CD8-positive, alpha-beta memory T cell (primary cell): ENCODE data around the gene GRPEL2. TPM values are rescaled to one million over a fixed set of nuclear protein-coding genes. Genes with fewer than 3 reads are reported as not detected.

Source experiments
- CTCF ChIA-PET: fragments of 350-600 bp; sonication (Branson Sonifier 250); formaldehyde crosslinking; loops from one replicate; lab custom pipeline; 2021; ENCODE audit warnings: antibody characterized with exemption; lab: Charles Lee
- POLR2A ChIA-PET: fragments of 350-600 bp; sonication (Branson Sonifier 250); formaldehyde crosslinking; loops from one replicate; lab custom pipeline; 2021; ENCODE audit warnings: antibody characterized with exemption; lab: Charles Lee
- DNase-seq, 5 donors: peaks; one replicate each; pipeline versions ENCODE4 v3.0.0 to v3.0.0-alpha.2; 2020 to 2022; ENCODE audit warnings: mixed read lengths in 1 of 5
- H3K27ac ChIP-seq: one replicate; pipeline ENCODE4 v1.7.0; 2013; ENCODE audit warnings: low read depth, mild to moderate bottlenecking, low read length, moderate library complexity
- H3K27me3 ChIP-seq: 2 replicates; pipeline ENCODE4 v1.7.0; 2013; ENCODE audit warnings: low read length, mild to moderate bottlenecking; ENCODE audit not compliant: insufficient read depth, poor library complexity, severe bottlenecking
- H3K36me3 ChIP-seq: 2 replicates; pipeline ENCODE4 v1.7.0; 2013; ENCODE audit warnings: mild to moderate bottlenecking, low read length, moderate library complexity; ENCODE audit not compliant: insufficient read depth
- H3K4me1 ChIP-seq: 2 replicates; pipeline ENCODE4 v1.7.0; 2013; ENCODE audit warnings: mild to moderate bottlenecking, low read length, moderate library complexity; ENCODE audit not compliant: insufficient read depth
- H3K4me3 ChIP-seq: 2 replicates; pipeline ENCODE4 v1.7.0; 2013; ENCODE audit warnings: mild to moderate bottlenecking, low read length
- H3K9me3 ChIP-seq: 2 replicates; pipeline ENCODE4 v1.7.0; 2013; ENCODE audit warnings: mild to moderate bottlenecking, low read length
- H3K27ac Mint-ChIP-seq, 8 donors: one replicate each; pipeline ENCODE4 v1.8.0; 2020 to 2021; ENCODE audit warnings: mixed read lengths in 8 of 8, mild to moderate bottlenecking in 6 of 8, inconsistent platforms in 3 of 8, moderate library complexity in 3 of 8
- H3K27me3 Mint-ChIP-seq, 2 donors: one replicate each; pipeline ENCODE4 v1.8.0; 2020 to 2021; ENCODE audit warnings: mixed read lengths in 2 of 2, mild to moderate bottlenecking in 1 of 2, moderate library complexity in 1 of 2
- H3K36me3 Mint-ChIP-seq, 3 donors: one replicate each; pipeline ENCODE4 v1.8.0; 2020 to 2021; ENCODE audit warnings: mixed read lengths in 3 of 3, inconsistent platforms in 1 of 3, mild to moderate bottlenecking in 1 of 3
- H3K4me1 Mint-ChIP-seq, 3 donors: one replicate each; pipeline ENCODE4 v1.8.0; 2020 to 2021; ENCODE audit warnings: mixed read lengths in 3 of 3, inconsistent platforms in 1 of 3, mild to moderate bottlenecking in 1 of 3
- H3K4me3 Mint-ChIP-seq, 7 donors: one replicate each; pipeline ENCODE4 v1.8.0; 2020 to 2021; ENCODE audit warnings: mixed read lengths in 7 of 7, mild to moderate bottlenecking in 6 of 7, moderate library complexity in 4 of 7, inconsistent platforms in 2 of 7
- H3K9me3 Mint-ChIP-seq, 5 donors: one replicate each; pipeline ENCODE4 v1.8.0; 2020 to 2022; ENCODE audit warnings: mixed read lengths in 5 of 5, mild to moderate bottlenecking in 3 of 5, moderate library complexity in 2 of 5, inconsistent platforms in 1 of 5
- polyA plus RNA-seq: library from polyadenylated mRNA; unstranded; fragments of 300-500 nt; fragmentation: Illumina TruSeq; gene quantifications from one replicate; pipeline ENCODE4 v1.2.3, GENCODE V29; 2021
- total RNA-seq, 2 experiments: library from RNA; stranded (reverse); gene quantifications; one replicate each; pipeline ENCODE4 v1.2.3, GENCODE V29; 2021

GRPEL2 gene
- total and polyA plus RNA-seq, 3 experiments from 2014 or later: 4.5 to 36.5 (median 33.4) TPM

GRCh38 chr5:149372076-149372795 lies 26.9 kb downstream of the GRPEL2 start:
- Mint-ChIP-seq H3K36me3 (peaks cover 0 to 4% (median 4%) of the 10 kb centered on the region in 3 donors), H3K27ac (no peak overlapping the region), H3K4me3 (no peak overlapping the region), H3K9me3 (no peaks in the 10 kb centered on the region), H3K27me3 (peaks cover 0 to 3% of the 10 kb centered on the region in 2 donors), H3K4me1 (peaks cover 8 to 16% (median 12%) of the 10 kb centered on the region in 3 donors)
- CTCF ChIA-PET: interaction anchor here (0.7 to 15.7 kb wide), 20 partner anchors 9 to 233 kb away, joined by 3 to 221 read pairs (median 5); partner anchors contain the start of genes GRPEL2 and PCYOX1L
- DNase-seq: no peak
- no peaks in the 10 kb centered on the region for H3K9me3 ChIP-seq
- H3K4me1 ChIP-seq: peaks cover 4% of the 10 kb centered on the region
- POLR2A ChIA-PET: no interaction called here
- no peak overlapping the region for H3K27ac ChIP-seq
- no peaks in the 10 kb centered on the region for H3K36me3 ChIP-seq
- H3K4me3 ChIP-seq: no peak overlapping the region
- H3K27me3 ChIP-seq: no peaks in the 10 kb centered on the region

- no peak overlapping the region for H3K27ac ChIP-seq
- POLR2A ChIA-PET: interaction anchor here (1.1 kb wide), 1 partner anchor 15 kb away, joined by 3 read pairs; the partner anchor contains the start of gene PCYOX1L
- H3K4me3 ChIP-seq: no peak overlapping the region
- H3K9me3 ChIP-seq: no peaks in the 10 kb centered on the region
- H3K9me3 Mint-ChIP-seq: no peaks in the 10 kb centered on the region
- H3K36me3 ChIP-seq: no peaks in the 10 kb centered on the region
- no peak overlapping the region for H3K27ac Mint-ChIP-seq
- no peaks in the 10 kb centered on the region for H3K27me3 ChIP-seq
- CTCF ChIA-PET: interaction anchor here (0.7 to 15.7 kb wide), 5 partner anchors 8 to 58 kb away, joined by 4 to 221 read pairs (median 25); partner anchors contain the start of gene PCYOX1L
- no peak for DNase-seq
- peaks cover 0 to 4% (median 3%) of the 10 kb centered on the region in 3 donors for H3K36me3 Mint-ChIP-seq
- H3K27me3 Mint-ChIP-seq: peaks cover 0 to 3% of the 10 kb centered on the region in 2 donors
- H3K4me1 Mint-ChIP-seq: peaks cover 4 to 9% (median 8%) of the 10 kb centered on the region in 3 donors
- no peaks in the 10 kb centered on the region for H3K4me1 ChIP-seq
- H3K4me3 Mint-ChIP-seq: no peak overlapping the region
Measured at GRCh38 chr5:149372932-149373331, 27.6 kb downstream of the GRPEL2 start.

GRCh38 chr5:149374303-149374702 lies 29.0 kb downstream of the GRPEL2 start:
- ChIA-PET POLR2A (no interaction called here), CTCF (interaction anchor here (3.2 to 15.7 kb wide), 3 partner anchors 7 to 60 kb away, joined by 23 to 221 read pairs (median 25); no protein-coding TSS in a partner anchor)
- Histone ChIP-seq H3K27me3 (no peaks in the 10 kb centered on the region), H3K27ac (no peak overlapping the region), H3K36me3 (no peaks in the 10 kb centered on the region), H3K4me1 (no peaks in the 10 kb centered on the region), H3K9me3 (no peaks in the 10 kb centered on the region), H3K4me3 (no peak overlapping the region)
- H3K9me3 Mint-ChIP-seq: no peaks in the 10 kb centered on the region
- peaks cover 0 to 3% of the 10 kb centered on the region in 2 donors for H3K27me3 Mint-ChIP-seq
- H3K4me3 Mint-ChIP-seq: no peak overlapping the region
- H3K27ac Mint-ChIP-seq: no peak overlapping the region
- DNase-seq: no peak
- H3K36me3 Mint-ChIP-seq: peaks cover 0 to 4% (median 0%) of the 10 kb centered on the region in 3 donors
- H3K4me1 Mint-ChIP-seq: peaks cover 2 to 4% (median 4%) of the 10 kb centered on the region in 3 donors

- Histone ChIP-seq H3K4me3 (no peak overlapping the region), H3K9me3 (no peaks in the 10 kb centered on the region), H3K27ac (no peak overlapping the region), H3K27me3 (no peaks in the 10 kb centered on the region), H3K36me3 (no peaks in the 10 kb centered on the region), H3K4me1 (no peaks in the 10 kb centered on the region)
- H3K4me1 Mint-ChIP-seq: peaks cover 2 to 4% (median 4%) of the 10 kb centered on the region in 3 donors
- ChIA-PET POLR2A (no interaction called here), CTCF (interaction anchor here (1.6 to 15.7 kb wide), 2 partner anchors 8 to 60 kb away, joined by 4 to 221 read pairs; no protein-coding TSS in a partner anchor)
- no peak overlapping the region for H3K27ac Mint-ChIP-seq
- H3K27me3 Mint-ChIP-seq: peaks cover 0 to 3% of the 10 kb centered on the region in 2 donors
- DNase-seq: no peak
- no peaks in the 10 kb centered on the region for H3K9me3 Mint-ChIP-seq
- H3K4me3 Mint-ChIP-seq: no peak overlapping the region
- peaks cover 0 to 4% (median 0%) of the 10 kb centered on the region in 3 donors for H3K36me3 Mint-ChIP-seq
Measured at GRCh38 chr5:149374801-149375200, 29.5 kb downstream of the GRPEL2 start.

GRCh38 chr5:149375434-149375833 lies 30.1 kb downstream of the GRPEL2 start:
- Mint-ChIP-seq H3K4me1 (peaks cover 2 to 4% (median 4%) of the 10 kb centered on the region in 3 donors), H3K27ac (no peak overlapping the region), H3K4me3 (no peak overlapping the region), H3K9me3 (no peaks in the 10 kb centered on the region), H3K27me3 (peaks cover 2 to 6% of the 10 kb centered on the region in 2 donors), H3K36me3 (peaks cover 0 to 4% (median 0%) of the 10 kb centered on the region in 3 donors)
- DNase-seq: no peak
- ChIA-PET CTCF (interaction anchor here (1.0 to 15.7 kb wide), 3 partner anchors 8 to 61 kb away, joined by 3 to 221 read pairs (median 4); no protein-coding TSS in a partner anchor), POLR2A (no interaction called here)
- H3K27ac ChIP-seq: no peak overlapping the region
- no peaks in the 10 kb centered on the region for H3K9me3 ChIP-seq
- no peak overlapping the region for H3K4me3 ChIP-seq
- no peaks in the 10 kb centered on the region for H3K36me3 ChIP-seq
- no peaks in the 10 kb centered on the region for H3K27me3 ChIP-seq
- H3K4me1 ChIP-seq: no peaks in the 10 kb centered on the region

GRCh38 chr5:149376104-149376503 lies 30.8 kb downstream of the GRPEL2 start:
- H3K27ac Mint-ChIP-seq: no peak overlapping the region
- H3K36me3 ChIP-seq: no peaks in the 10 kb centered on the region
- POLR2A ChIA-PET: no interaction called here
- DNase-seq: no peak
- H3K4me1 Mint-ChIP-seq: peaks cover 2 to 4% (median 4%) of the 10 kb centered on the region in 3 donors
- H3K9me3 Mint-ChIP-seq: no peaks in the 10 kb centered on the region
- H3K4me3 ChIP-seq: no peak overlapping the region
- CTCF ChIA-PET: interaction anchor here (1.0 to 15.7 kb wide), 3 partner anchors 8 to 61 kb away, joined by 3 to 221 read pairs (median 4); no protein-coding TSS in a partner anchor
- no peaks in the 10 kb centered on the region for H3K27me3 ChIP-seq
- H3K4me1 ChIP-seq: no peaks in the 10 kb centered on the region
- no peaks in the 10 kb centered on the region for H3K9me3 ChIP-seq
- H3K36me3 Mint-ChIP-seq: peaks cover 0 to 4% (median 0%) of the 10 kb centered on the region in 3 donors
- H3K4me3 Mint-ChIP-seq: no peak overlapping the region
- peaks cover 5 to 8% of the 10 kb centered on the region in 2 donors for H3K27me3 Mint-ChIP-seq
- H3K27ac ChIP-seq: no peak overlapping the region

- Mint-ChIP-seq H3K4me1 (peaks cover 0 to 3% (median 2%) of the 10 kb centered on the region in 3 donors), H3K27me3 (peaks cover 8 to 10% of the 10 kb centered on the region in 2 donors), H3K27ac (peak overlapping the region in 1 of 8 donors; percentile 60), H3K36me3 (peaks cover 0 to 4% (median 0%) of the 10 kb centered on the region in 3 donors), H3K4me3 (no peak overlapping the region), H3K9me3 (no peaks in the 10 kb centered on the region)
- no peak overlapping the region for H3K4me3 ChIP-seq
- no peaks in the 10 kb centered on the region for H3K4me1 ChIP-seq
- ChIA-PET POLR2A (no interaction called here), CTCF (interaction anchor here (0.9 to 15.7 kb wide), 3 partner anchors 11 to 62 kb away, joined by 3 to 221 read pairs (median 4); no protein-coding TSS in a partner anchor)
- no peaks in the 10 kb centered on the region for H3K9me3 ChIP-seq
- no peaks in the 10 kb centered on the region for H3K27me3 ChIP-seq
- no peak overlapping the region for H3K27ac ChIP-seq
- DNase-seq: no peak
- no peaks in the 10 kb centered on the region for H3K36me3 ChIP-seq
Measured at GRCh38 chr5:149376711-149377447, 31.6 kb downstream of the GRPEL2 start.
